Right forelimb (tissue), 1 donor: ENCODE results near the gene PDE4D.

ENCODE experiments used
- DNase-seq: peaks from one replicate; pipeline ENCODE4 v3.0.0-alpha.2; 2018

Gene PDE4D

GRCh38 chr5:59838067-59838466 lies 55.5 kb downstream of the PDE4D start:
- no peak for DNase-seq

GRCh38 chr5:59837071-59837470 lies 56.5 kb downstream of the PDE4D start:
- DNase-seq = no peak

DNA sequence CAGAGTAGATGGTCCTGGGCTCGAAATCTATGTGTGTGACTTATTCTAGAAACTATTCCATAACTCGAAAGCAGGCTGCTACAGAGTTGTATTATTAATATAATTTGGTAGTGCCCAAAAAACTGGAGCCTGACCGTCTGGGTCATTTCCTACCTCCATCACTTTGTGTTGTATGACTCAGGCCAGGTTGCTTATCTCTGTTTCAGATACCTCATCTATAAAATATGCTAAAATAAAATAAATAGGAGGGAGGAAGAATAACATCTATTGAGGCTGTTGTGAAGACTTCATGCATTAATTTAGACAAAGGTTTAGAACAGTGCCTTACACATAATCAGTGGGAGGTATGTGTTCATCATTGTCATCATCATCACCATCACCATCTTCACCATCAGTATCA lies 57.7 kb downstream of the PDE4D start:
- no peak for DNase-seq

DNA sequence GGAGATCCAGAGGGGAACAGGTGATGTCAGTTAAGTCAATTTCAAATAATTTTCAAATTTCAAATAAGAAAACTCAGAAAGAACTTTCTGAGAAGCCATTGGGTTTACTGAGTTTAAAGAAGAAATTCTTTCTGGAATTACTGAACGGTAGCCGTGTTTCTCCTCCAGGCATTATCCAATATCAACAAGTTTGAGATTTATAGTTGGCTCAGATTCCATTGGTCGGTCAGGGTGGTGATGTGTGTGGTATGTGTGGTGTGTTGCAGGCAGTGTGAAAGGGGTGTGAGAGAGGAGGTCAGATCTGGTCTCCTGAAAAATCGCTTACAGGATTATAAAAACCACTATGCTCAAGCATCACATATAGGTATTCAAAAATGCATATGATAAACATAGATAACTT lies 60.1 kb downstream of the PDE4D start:
- DNase-seq = no peak

DNA sequence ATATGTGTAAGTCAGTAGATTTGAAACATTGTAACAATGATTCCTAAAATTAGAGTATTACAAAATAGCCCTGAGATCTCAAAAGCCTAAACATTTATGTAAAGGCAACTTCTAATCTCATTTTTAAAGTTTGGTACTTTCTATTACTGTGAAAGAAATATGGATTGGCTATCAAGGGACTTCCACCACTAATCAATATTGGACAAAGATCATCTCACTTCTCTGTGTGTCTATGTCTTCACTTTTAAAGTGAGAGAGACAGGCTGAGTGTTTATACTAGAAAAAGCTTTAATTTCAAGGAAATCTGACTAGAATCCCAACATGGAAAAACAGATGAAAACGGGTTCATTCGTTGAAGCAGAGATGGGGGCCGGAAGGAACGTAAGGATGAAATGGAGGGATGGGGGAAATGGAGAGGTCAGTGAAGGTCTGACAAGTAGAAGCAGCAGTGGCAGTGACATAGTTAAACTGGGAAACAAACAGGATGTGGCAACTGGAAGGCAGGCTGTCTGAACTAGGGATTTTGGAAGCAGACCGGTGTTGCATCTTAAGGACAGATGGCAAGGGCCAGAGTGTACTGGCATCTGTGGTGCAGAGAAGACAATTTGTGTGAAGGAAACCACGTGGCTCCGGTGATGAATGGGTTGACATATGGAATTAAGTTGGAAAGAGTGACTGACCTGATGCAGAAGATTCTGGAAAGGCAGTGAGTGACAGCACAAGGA lies 60.8 kb downstream of the PDE4D start:
- no peak for DNase-seq

DNA sequence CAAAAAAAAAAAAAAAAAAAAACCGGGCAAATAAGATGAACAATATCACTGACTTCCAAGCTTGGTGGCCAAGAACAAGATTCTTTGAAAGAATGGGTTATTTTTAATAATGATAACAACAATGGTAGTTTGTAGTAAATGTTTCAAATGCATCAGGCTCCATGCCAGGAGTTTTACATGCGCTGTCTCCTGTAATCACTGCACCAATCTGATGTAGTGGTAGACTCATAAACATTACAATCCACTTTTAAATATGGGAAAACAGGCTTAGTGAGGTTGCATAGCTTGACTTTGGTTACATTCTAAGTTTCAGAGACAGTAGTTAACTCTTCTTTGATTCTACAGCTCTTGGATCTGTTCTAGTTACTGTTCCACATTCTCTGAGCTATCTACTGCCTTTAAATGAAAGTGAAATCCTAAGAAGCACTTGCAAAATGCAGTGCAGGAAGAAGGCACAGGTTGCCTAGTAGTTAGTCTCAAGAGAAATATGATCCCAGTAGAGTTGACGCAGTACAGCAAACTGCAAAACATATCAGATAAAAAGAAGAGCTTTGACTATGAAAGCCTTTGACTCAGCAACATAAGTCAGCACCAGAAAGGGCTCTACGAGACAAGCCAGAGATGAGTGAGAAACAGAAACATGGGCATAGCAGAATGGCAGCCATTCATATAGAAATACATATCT lies 62.1 kb downstream of the PDE4D start:
- DNase-seq = no peak

DNA sequence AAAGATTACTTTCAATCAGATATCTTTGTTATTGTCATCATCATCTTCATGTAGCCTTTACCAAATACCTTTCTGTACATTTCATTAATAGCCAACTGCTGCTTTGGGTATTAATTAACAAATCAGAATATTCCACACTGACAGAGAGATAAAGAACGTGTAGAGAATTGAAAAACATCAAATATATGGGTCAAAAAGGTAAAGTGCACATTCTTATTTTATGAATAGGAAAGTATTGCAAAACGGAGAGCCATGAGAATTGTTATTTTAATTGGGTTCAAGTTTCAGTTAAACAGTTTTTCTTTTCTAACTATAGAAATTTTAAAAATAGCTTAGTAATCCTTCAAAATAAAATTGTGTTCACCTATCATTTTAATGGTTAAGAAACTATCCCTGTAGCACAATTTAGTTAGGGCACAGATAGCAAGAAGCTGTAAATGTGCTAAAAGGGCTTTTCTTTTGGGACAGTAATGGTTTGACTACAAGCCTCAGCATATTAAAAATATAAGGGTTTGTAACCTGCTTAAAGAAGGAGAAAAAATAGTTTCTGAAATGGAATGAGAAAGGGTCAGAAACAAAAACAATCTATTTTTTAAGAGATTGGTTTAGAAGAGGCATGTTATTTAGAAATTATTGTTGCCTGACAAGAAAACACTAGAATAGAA lies 62.9 kb downstream of the PDE4D start:
- DNase-seq = no peak

DNA sequence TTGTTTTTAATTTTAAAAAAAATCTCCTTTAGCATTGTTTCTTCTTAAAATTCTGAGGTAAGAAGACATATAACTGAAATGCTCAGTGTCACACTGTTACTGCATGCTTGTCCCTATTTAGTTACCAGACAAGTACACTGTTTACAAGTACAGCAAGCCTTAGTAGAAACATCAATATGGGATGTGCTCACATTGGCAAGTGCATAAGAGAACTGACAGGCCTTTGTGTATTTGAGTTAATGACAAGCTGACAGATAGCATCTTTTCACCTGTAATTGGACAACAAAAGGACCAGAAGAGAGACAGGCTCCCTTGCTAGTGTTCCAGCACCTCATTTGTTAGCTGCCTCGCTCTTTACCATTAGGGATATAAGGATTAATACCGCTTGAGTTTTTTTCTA lies 63.6 kb downstream of the PDE4D start:
- no peak for DNase-seq

DNA sequence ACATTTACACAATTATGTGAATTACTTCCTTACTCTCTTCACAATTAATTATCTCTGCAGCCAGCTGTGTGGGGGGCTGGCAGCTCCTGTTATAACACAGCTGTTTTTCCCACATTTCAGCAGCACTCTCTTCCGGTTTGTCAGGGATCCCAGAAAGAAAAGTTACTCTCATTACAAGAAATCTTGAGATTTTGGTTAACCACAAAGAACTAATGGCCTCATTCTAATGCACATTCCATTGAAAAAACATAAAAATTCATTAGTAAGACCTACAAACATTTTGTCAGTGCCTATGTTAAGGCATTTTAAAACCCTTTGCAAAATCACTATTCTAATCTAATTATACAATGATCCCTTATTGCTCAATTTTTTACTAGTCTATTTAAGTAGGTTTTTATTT lies 64.1 kb downstream of the PDE4D start:
- DNase-seq = no peak

GRCh38 chr5:59828623-59829022 lies 64.9 kb downstream of the PDE4D start:
- no peak for DNase-seq

DNA sequence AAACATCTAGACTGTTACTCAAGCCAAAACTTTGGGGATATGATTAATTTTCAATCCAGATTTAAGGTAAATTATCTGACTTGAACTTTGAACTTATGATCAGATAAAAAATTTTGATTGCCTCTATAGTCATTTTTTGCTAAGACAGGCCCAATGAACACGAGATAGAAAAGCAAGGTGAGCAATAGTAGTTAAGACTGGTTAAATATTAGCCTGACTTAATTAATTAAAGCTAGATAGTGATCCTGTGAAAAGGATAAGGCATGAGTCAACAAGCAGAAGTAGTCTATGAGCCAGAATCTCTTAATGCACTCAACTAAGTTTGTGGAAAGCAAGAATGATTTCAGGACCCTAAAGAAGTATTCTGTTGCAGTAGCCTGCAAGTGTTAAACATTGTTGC lies 66.5 kb downstream of the PDE4D start:
- DNase-seq = no peak

- no peak for DNase-seq
Measured at GRCh38 chr5:59823420-59823819, 70.1 kb downstream of the PDE4D start.

GRCh38 chr5:59819806-59820205 lies 73.7 kb downstream of the PDE4D start:
- DNase-seq = no peak

GRCh38 chr5:59817536-59817935 lies 76.0 kb downstream of the PDE4D start:
- DNase-seq = no peak

DNA sequence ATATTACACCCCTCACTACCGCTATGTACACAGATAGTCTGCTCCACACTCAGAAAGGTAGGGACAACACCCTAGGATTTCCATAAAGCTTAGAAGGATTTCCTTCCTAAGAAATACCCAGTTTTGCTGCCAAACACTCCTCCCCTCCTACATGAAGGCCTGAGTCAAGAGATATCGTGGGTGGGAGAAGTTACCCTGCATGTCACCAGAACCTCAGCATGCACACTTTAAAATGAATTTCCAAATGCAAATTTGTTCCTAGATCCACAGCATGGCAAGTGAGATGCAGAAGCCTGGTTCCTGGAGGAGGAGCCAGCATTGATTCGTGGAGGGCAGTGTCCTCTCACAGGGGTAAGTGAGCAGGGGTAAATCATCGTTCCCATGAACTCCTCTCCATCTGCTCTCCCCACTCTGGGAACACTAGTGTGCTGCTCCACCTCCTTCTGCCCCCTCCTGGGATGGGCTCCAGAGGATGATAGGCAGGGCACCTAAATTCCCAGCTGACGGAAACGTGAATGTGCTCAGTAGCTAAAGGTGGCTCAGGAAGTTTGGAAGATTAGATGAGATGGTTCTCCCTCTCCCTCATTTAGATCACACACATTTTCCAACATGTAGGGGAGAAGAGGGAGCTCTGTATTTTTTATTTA lies 76.7 kb downstream of the PDE4D start:
- DNase-seq = no peak

DNA sequence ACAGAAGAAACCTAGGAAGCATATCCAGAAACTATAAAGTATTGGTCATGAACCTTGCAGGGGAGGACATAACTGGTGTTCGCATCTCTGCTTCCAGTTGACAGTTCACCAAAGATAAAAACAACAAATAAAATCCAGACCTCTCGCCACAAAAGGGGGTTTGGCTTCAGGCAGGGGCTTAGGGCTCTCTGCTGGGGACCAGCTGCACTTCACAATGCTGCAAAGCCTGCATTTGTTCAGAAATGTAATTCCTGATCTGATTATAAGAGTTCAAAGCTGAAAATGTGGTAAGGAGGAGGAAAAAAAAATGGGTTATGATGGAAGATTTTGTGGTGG lies 79.0 kb downstream of the PDE4D start:
- no peak for DNase-seq

DNA sequence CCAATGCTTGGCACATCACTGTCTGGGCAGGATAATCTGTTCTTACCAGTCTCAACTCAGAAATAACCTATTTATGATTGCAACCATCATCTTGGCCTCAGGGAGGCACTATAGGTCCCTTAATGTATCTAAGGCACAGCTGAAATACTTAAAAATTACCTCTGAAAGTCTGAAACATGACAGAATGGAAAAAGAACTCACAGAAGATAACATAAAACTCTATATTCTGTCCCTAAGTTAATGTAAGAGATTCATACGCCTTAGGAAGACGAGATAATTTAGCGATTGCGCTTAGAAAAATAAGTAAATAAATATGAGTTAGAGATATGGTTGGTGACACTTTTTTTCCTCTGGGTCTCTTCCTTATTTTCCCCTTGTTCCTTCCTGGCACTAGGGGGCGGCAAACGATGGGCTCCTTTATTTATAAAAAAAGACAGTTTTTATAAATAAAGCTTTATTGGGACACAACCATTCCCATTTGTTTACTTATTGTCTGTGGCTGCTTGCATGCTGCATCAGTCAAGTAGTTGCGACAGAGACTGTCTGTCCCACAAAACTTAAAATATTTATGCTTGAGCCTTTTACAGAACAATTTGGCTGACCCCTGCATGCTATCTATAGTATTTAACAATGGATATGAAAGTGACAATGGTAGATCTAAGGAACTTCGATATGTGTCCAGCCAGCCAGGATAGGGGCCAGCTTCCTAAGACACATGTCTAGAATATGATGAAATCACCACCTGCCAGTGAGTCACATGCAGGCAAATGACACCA lies 79.6 kb downstream of the PDE4D start:
- no peak for DNase-seq

- peak; percentile 83 for DNase-seq
Measured at GRCh38 chr5:59810041-59810440, 83.5 kb downstream of the PDE4D start.

- no peak for DNase-seq
Measured at GRCh38 chr5:59807806-59808205, 85.7 kb downstream of the PDE4D start.

- no peak for DNase-seq
Measured at GRCh38 chr5:59800347-59800893, 93.1 kb downstream of the PDE4D start.

DNA sequence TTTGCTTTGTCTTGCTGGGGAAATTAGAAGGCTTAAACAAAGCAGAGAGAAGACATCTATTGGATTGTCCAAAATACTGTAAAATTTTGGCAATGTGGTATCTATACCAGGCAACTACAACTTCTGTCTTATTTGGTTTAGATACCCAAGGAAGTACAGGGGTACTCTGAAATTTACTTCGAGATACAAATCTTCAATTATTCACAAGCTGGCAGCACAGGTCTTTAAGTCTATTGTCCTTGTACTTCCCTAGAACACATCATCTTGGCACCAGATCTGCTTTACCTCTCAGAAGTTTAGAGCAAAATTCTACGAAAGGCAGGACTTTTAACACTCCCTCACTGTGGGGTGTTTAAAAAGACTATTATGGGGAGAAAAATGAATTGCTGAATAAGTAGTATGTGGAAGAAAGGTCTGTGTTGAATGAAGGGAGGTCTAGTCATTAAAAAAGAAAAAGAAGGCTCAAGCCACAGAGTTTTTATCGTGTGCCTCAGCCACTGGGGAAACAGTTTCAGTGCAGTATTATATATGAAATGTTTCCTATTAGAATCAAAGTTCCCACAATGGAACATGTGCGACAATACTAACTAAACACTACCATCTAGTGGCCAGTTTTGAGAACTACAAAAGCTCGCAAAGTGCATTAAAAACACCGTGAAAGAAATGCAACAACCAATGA lies 93.7 kb downstream of the PDE4D start:
- DNase-seq = no peak
